HEK293T (cell line): ENCODE measurements around the gene IPO9.

Experiments
- CTCF ChIA-PET: fragments of 350-600 bp; formaldehyde crosslinking; extraction: SDS; loops from one replicate; lab custom pipeline; 2021; ENCODE audit warnings: antibody characterized with exemption, inconsistent platforms; lab: Yijun Ruan, JAX
- POLR2A ChIA-PET: fragments of 350-600 bp; formaldehyde crosslinking; extraction: SDS; loops from one replicate; lab custom pipeline; 2020; ENCODE audit warnings: antibody characterized with exemption, inconsistent platforms; lab: Yijun Ruan, JAX
- DNase-seq: peaks from one replicate; pipeline ENCODE4 v3.0.0; 2012; ENCODE audit warnings: mixed read lengths; ENCODE audit errors: extremely low spot score
- ARNT ChIP-seq: fragments of 450-650 bp; IDR thresholded peaks from 2 replicates; pipeline ENCODE4 v1.6.1; 2017; ENCODE audit warnings: mild to moderate bottlenecking
- BHLHE40 ChIP-seq: fragments of 450-650 bp; IDR thresholded peaks from 2 replicates; pipeline ENCODE4 v1.6.1; 2016; ENCODE audit warnings: mild to moderate bottlenecking, moderate library complexity, borderline replicate concordance
- CTBP1 ChIP-seq: fragments of 450-650 bp; IDR thresholded peaks from 2 replicates; pipeline ENCODE4 v1.6.1; 2016; ENCODE audit warnings: borderline replicate concordance
- ELF4 ChIP-seq: fragments of 450-650 bp; IDR thresholded peaks from 2 replicates; pipeline ENCODE4 v1.6.1; 2017; ENCODE audit warnings: antibody characterized with exemption
- FOXA1 ChIP-seq: fragments of 450-650 bp; IDR thresholded peaks from 2 replicates; pipeline ENCODE4 v1.6.1; 2016; ENCODE audit warnings: mild to moderate bottlenecking
- FOXK2 ChIP-seq: fragments of 450-650 bp; IDR thresholded peaks from 2 replicates; pipeline ENCODE4 v1.6.1; 2016; ENCODE audit warnings: mild to moderate bottlenecking
- FOXM1 ChIP-seq: fragments of 450-650 bp; IDR thresholded peaks from 2 replicates; pipeline ENCODE4 v1.6.1; 2017; ENCODE audit warnings: mild to moderate bottlenecking, borderline replicate concordance
- HDGF ChIP-seq: fragments of 450-650 bp; IDR thresholded peaks from 2 replicates; pipeline ENCODE4 v1.6.1; 2017; ENCODE audit warnings: antibody characterized with exemption, borderline replicate concordance
- L3MBTL2 ChIP-seq: fragments of 450-650 bp; conservative IDR thresholded peaks from 2 replicates; pipeline ENCODE4 v1.6.1; 2016; ENCODE audit warnings: mild to moderate bottlenecking
- LEF1 ChIP-seq: fragments of 450-650 bp; IDR thresholded peaks from 2 replicates; pipeline ENCODE4 v1.6.1; 2017; ENCODE audit warnings: mild to moderate bottlenecking, borderline replicate concordance
- NFRKB ChIP-seq: fragments of 450-650 bp; IDR thresholded peaks from 2 replicates; pipeline ENCODE4 v1.6.1; 2016; ENCODE audit warnings: mild to moderate bottlenecking, moderate library complexity
- PKNOX1 ChIP-seq: fragments of 450-650 bp; IDR thresholded peaks from 2 replicates; pipeline ENCODE4 v1.6.1; 2016
- SP1 ChIP-seq: fragments of 450-650 bp; IDR thresholded peaks from 2 replicates; pipeline ENCODE4 v1.6.1; 2017
- SUZ12 ChIP-seq: fragments of 450-650 bp; IDR thresholded peaks from 2 replicates; pipeline ENCODE4 v1.6.1; 2016; ENCODE audit warnings: mild to moderate bottlenecking
- TARDBP ChIP-seq: fragments of 450-650 bp; IDR thresholded peaks from 2 replicates; pipeline ENCODE4 v1.6.1; 2016
- ZNF384 ChIP-seq: fragments of 450-650 bp; IDR thresholded peaks from 2 replicates; pipeline ENCODE4 v1.6.1; 2016

The IPO9 gene

GRCh38 chr1:201884425-201884824 is 55.5 kb downstream of the IPO9 start:
- DNase-seq: no peak
- POLR2A ChIA-PET: no interaction called here
- CTCF ChIA-PET: interaction anchor here (0.7 to 4.4 kb wide), 2 partner anchors 8 to 12 kb away, joined by 3 to 22 read pairs; no protein-coding TSS in a partner anchor
- TF ChIP-seq L3MBTL2 (no peak), HDGF (no peak), CTBP1 (no peak), FOXK2 (no peak), FOXM1 (no peak), FOXA1 (no peak), BHLHE40 (no peak), LEF1 (no peak), ZNF384 (no peak)

- ChIA-PET CTCF (interaction anchor here (1.6 kb wide), 1 partner anchor 87 kb away, joined by 3 read pairs; no protein-coding TSS in a partner anchor), POLR2A (interaction anchor here (1.1 kb wide), 1 partner anchor 70 kb away, joined by 3 read pairs; the partner anchor contains the start of gene TIMM17A)
- TF ChIP-seq ELF4 (no peak), TARDBP (no peak), BHLHE40 (no peak), ARNT (no peak), ZNF384 (no peak), FOXA1 (no peak), LEF1 (no peak), PKNOX1 (no peak), L3MBTL2 (no peak), CTBP1 (no peak), FOXM1 (no peak), SP1 (no peak), FOXK2 (no peak), SUZ12 (no peak), HDGF (no peak), NFRKB (no peak)
- no peak for DNase-seq
Observed at GRCh38 chr1:201885531-201886075, 56.6 kb downstream of the IPO9 start.

GRCh38 chr1:201886103-201886885 is 57.3 kb downstream of the IPO9 start:
- POLR2A ChIA-PET: interaction anchor here (1.1 kb wide), 1 partner anchor 69 kb away, joined by 3 read pairs; the partner anchor contains the start of gene TIMM17A
- no peak for TF ChIP-seq SP1
- TF ChIP-seq HDGF: no peak
- TF ChIP-seq LEF1: no peak
- TF ChIP-seq PKNOX1: no peak
- no peak for TF ChIP-seq BHLHE40
- TF ChIP-seq SUZ12: no peak
- TF ChIP-seq FOXM1: no peak
- TF ChIP-seq NFRKB: no peak
- TF ChIP-seq L3MBTL2: no peak
- CTCF ChIA-PET: interaction anchor here (0.7 to 1.6 kb wide), 3 partner anchors 10 to 177 kb away, joined by 3 to 7 read pairs (median 3); no protein-coding TSS in a partner anchor
- DNase-seq: no peak

GRCh38 chr1:201887116-201887866 is 58.3 kb downstream of the IPO9 start:
- DNase-seq: no peak
- ChIA-PET CTCF (interaction anchor here (0.6 to 1.6 kb wide), 5 partner anchors 9 to 178 kb away, joined by 3 to 7 read pairs (median 3); no protein-coding TSS in a partner anchor), POLR2A (interaction anchor here (0.8 kb wide), 1 partner anchor 57 kb away, joined by 3 read pairs; no protein-coding TSS in a partner anchor)
- TF ChIP-seq TARDBP (no peak), ELF4 (no peak), HDGF (no peak), FOXM1 (no peak), SP1 (no peak)

- DNase-seq: no peak
- ChIA-PET POLR2A (no interaction called here), CTCF (no interaction called here)
- TF ChIP-seq L3MBTL2 (no peak), FOXM1 (no peak), SUZ12 (no peak), ZNF384 (no peak), LEF1 (no peak), FOXK2 (no peak), ARNT (no peak), SP1 (no peak), ELF4 (no peak), TARDBP (no peak), NFRKB (no peak), BHLHE40 (no peak), CTBP1 (no peak), PKNOX1 (no peak), HDGF (no peak), FOXA1 (no peak)
Observed at GRCh38 chr1:201888282-201889089, 59.5 kb downstream of the IPO9 start, which contains the start of gene SHISA4. TSS of gene SHISA4 (plus strand) at chr1:201888898. CDS start at chr1:201888995, 97 bp downstream.
